ENCODE data around the gene APBB1. TPM values are rescaled to one million over a fixed set of nuclear protein-coding genes. Genes with fewer than 3 reads are reported as not detected.

Gene APBB1
- polyA plus RNA-seq, 1 donor from 2014 or later = 283 TPM

GRCh38 chr11:6458352-6459098 lies 39.6 kb upstream of the APBB1 start:
- Histone ChIP-seq H3K27me3 (ENCODE audit: insufficient read depth, low read depth, low read length) (no peaks in the 10 kb centered on the region), H3K4me3 (ENCODE audit: low read length) (no peak overlapping the region), H3K36me3 (ENCODE audit: insufficient read depth, low read length) (peaks cover 6% of the 10 kb centered on the region), H2AFZ (ENCODE audit: low read depth, low read length) (no peak overlapping the region), H3K27ac (ENCODE audit: low read length) (no peak overlapping the region), H3K9me3 (ENCODE audit: low read length) (no peaks in the 10 kb centered on the region), H3K4me2 (ENCODE audit: low read length) (no peak overlapping the region), H3K79me2 (replicated peaks; ENCODE audit: insufficient read depth, low read length) (no peaks in the 10 kb centered on the region), H4K20me1 (ENCODE audit: insufficient read depth) (no peaks in the 10 kb centered on the region), H3F3A (ENCODE audit: insufficient read depth, low read length, poor library complexity, severe bottlenecking) (no peaks in the 10 kb centered on the region), H3K9me2 (ENCODE audit: insufficient read depth, low read length) (no peaks in the 10 kb centered on the region), H3K9ac (ENCODE audit: low read length) (no peak overlapping the region)
- TF ChIP-seq POLR2AphosphoS5 (IDR thresholded peaks at IDR 0.05) = no peak
- TF ChIP-seq EZH2 (IDR thresholded peaks at IDR 0.05; ENCODE audit: borderline replicate concordance, insufficient read depth, low read length, poor library complexity, severe bottlenecking) = no peak
- no peak for TF ChIP-seq MXI1 (conservative IDR thresholded peaks at IDR 0.05; ENCODE audit: poor library complexity, severe bottlenecking)
- TF ChIP-seq, protein P1, sequence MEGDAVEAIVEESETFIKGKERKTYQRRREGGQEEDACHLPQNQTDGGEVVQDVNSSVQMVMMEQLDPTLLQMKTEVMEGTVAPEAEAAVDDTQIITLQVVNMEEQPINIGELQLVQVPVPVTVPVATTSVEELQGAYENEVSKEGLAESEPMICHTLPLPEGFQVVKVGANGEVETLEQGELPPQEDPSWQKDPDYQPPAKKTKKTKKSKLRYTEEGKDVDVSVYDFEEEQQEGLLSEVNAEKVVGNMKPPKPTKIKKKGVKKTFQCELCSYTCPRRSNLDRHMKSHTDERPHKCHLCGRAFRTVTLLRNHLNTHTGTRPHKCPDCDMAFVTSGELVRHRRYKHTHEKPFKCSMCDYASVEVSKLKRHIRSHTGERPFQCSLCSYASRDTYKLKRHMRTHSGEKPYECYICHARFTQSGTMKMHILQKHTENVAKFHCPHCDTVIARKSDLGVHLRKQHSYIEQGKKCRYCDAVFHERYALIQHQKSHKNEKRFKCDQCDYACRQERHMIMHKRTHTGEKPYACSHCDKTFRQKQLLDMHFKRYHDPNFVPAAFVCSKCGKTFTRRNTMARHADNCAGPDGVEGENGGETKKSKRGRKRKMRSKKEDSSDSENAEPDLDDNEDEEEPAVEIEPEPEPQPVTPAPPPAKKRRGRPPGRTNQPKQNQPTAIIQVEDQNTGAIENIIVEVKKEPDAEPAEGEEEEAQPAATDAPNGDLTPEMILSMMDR (IDR thresholded peaks at IDR 0.05; ENCODE audit: poor library complexity, severe bottlenecking) = no peak
- TF ChIP-seq RAD21 (conservative IDR thresholded peaks at IDR 0.05) = no peak
- no peak for TF ChIP-seq TAF1 (IDR thresholded peaks at IDR 0.05; ENCODE audit: low read depth)
- TF ChIP-seq, protein P2, sequence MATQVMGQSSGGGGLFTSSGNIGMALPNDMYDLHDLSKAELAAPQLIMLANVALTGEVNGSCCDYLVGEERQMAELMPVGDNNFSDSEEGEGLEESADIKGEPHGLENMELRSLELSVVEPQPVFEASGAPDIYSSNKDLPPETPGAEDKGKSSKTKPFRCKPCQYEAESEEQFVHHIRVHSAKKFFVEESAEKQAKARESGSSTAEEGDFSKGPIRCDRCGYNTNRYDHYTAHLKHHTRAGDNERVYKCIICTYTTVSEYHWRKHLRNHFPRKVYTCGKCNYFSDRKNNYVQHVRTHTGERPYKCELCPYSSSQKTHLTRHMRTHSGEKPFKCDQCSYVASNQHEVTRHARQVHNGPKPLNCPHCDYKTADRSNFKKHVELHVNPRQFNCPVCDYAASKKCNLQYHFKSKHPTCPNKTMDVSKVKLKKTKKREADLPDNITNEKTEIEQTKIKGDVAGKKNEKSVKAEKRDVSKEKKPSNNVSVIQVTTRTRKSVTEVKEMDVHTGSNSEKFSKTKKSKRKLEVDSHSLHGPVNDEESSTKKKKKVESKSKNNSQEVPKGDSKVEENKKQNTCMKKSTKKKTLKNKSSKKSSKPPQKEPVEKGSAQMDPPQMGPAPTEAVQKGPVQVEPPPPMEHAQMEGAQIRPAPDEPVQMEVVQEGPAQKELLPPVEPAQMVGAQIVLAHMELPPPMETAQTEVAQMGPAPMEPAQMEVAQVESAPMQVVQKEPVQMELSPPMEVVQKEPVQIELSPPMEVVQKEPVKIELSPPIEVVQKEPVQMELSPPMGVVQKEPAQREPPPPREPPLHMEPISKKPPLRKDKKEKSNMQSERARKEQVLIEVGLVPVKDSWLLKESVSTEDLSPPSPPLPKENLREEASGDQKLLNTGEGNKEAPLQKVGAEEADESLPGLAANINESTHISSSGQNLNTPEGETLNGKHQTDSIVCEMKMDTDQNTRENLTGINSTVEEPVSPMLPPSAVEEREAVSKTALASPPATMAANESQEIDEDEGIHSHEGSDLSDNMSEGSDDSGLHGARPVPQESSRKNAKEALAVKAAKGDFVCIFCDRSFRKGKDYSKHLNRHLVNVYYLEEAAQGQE (IDR thresholded peaks at IDR 0.05; ENCODE audit: borderline replicate concordance) = no peak

DNA sequence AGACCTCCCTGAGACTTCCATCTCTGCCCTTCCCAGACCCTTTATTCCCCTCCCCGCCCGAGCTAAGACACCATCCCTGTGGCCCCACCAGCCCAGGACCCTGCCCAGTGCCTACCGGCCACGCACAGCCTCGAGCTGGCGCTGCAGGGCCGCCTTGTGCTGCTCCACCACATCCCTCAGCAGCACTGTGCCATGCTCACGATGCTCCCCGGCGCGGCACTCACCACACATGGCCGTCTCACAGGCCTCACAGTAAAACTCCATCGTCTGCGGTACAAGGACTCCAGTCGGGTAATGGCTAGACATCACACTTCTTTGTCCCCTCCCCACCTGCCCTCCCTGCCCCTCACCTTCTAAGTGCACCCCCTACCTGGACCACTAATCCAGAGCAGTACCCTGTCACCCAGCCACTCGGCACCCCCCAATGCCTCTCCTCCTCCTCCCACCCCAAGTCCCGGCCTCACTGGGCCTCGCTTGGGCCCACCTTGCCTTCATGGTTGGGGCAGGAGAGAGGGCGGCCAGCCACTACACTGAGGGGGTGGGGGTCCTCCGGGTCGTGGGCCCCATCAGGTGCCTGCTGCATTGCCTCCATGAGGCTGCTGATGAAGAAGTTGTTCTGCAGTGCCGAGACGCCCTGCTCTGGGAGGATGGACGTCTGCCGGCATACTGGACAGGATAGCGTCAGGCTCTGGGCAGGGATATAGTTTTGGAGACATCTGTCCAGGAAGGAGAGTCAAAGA lies 38.9 kb upstream of the APBB1 start:
- no peaks in the 10 kb centered on the region for H3K9me3 ChIP-seq (ENCODE audit: low read length)
- no peaks in the 10 kb centered on the region for H3K9me2 ChIP-seq (ENCODE audit: insufficient read depth, low read length)
- no peak overlapping the region for H3K27ac ChIP-seq (ENCODE audit: low read length)
- H3K36me3 ChIP-seq (ENCODE audit: insufficient read depth, low read length) = peaks cover 6% of the 10 kb centered on the region
- H3F3A ChIP-seq (ENCODE audit: insufficient read depth, low read length, poor library complexity, severe bottlenecking) = no peaks in the 10 kb centered on the region
- no peak overlapping the region for H2AFZ ChIP-seq (ENCODE audit: low read depth, low read length)
- no peaks in the 10 kb centered on the region for H3K79me2 ChIP-seq (replicated peaks; ENCODE audit: insufficient read depth, low read length)
- no peak overlapping the region for H3K4me2 ChIP-seq (ENCODE audit: low read length)
- H3K4me3 ChIP-seq (ENCODE audit: low read length) = no peak overlapping the region
- no peaks in the 10 kb centered on the region for H4K20me1 ChIP-seq (ENCODE audit: insufficient read depth)
- TF ChIP-seq, protein P1 (IDR thresholded peaks at IDR 0.05; ENCODE audit: poor library complexity, severe bottlenecking) = no peak
- TF ChIP-seq MXI1 (conservative IDR thresholded peaks at IDR 0.05; ENCODE audit: poor library complexity, severe bottlenecking) (no peak), TAF1 (IDR thresholded peaks at IDR 0.05; ENCODE audit: low read depth) (no peak), SMC3 (conservative IDR thresholded peaks at IDR 0.05; ENCODE audit: poor library complexity) (no peak), RAD21 (conservative IDR thresholded peaks at IDR 0.05) (no peak), EZH2 (IDR thresholded peaks at IDR 0.05; ENCODE audit: borderline replicate concordance, insufficient read depth, low read length, poor library complexity, severe bottlenecking) (no peak), POLR2AphosphoS5 (IDR thresholded peaks at IDR 0.05) (no peak), EP300 (conservative IDR thresholded peaks at IDR 0.05; ENCODE audit: poor library complexity, severe bottlenecking) (no peak)
- TF ChIP-seq, protein P2 (IDR thresholded peaks at IDR 0.05; ENCODE audit: borderline replicate concordance) = no peak
- no peak overlapping the region for H3K9ac ChIP-seq (ENCODE audit: low read length)
- no peaks in the 10 kb centered on the region for H3K27me3 ChIP-seq (ENCODE audit: insufficient read depth, low read depth, low read length)

All from neural cell (in vitro differentiated cells).